Skeletal muscle satellite cell (primary cell): ENCODE data around the gene ASB3.
"Not testable (repeated sequence)": the region's sequence is repeated elsewhere in the genome, so short reads cannot be mapped to it uniquely, and the experiment has no call there.

Experiments
- H3K27me3 ChIP-seq: 2 replicates; pipeline ENCODE4 v1.7.0; 2013; ENCODE audit warnings: low read length; ENCODE audit not compliant: control insufficient read depth, insufficient read depth
- H3K36me3 ChIP-seq: 2 replicates; pipeline ENCODE4 v1.7.0; 2013; ENCODE audit warnings: mild to moderate bottlenecking, control low read depth, low read length; ENCODE audit not compliant: insufficient read depth
- H3K4me1 ChIP-seq: 2 replicates; pipeline ENCODE4 v1.7.0; 2013; ENCODE audit warnings: low read length; ENCODE audit not compliant: control insufficient read depth, insufficient read depth
- H3K4me2 ChIP-seq: 2 replicates; pipeline ENCODE4 v1.7.0; 2013; ENCODE audit warnings: mild to moderate bottlenecking, low read length
- H3K4me3 ChIP-seq: 2 replicates; pipeline ENCODE4 v1.7.0; 2013; ENCODE audit warnings: low read length
- H3K9ac ChIP-seq: 2 replicates; pipeline ENCODE4 v1.7.0; 2013; ENCODE audit warnings: mild to moderate bottlenecking, low read depth, low read length, moderate library complexity
- H3K9me3 ChIP-seq: replicated peaks from 2 replicates; pipeline ENCODE4 v1.7.0; 2013; ENCODE audit warnings: mild to moderate bottlenecking, control low read depth, low read length

The ASB3 gene

GRCh38 chr2:53784436-53784835 is 2.3 kb downstream of the ASB3 start:
- Histone ChIP-seq H3K4me1 (peaks cover 24% of the 10 kb centered on the region), H3K4me2 (peak overlapping the region; percentile 81), H3K36me3 (peaks cover 5% of the 10 kb centered on the region), H3K27me3 (no peaks in the 10 kb centered on the region), H3K4me3 (no peak overlapping the region), H3K9ac (no peak overlapping the region), H3K9me3 (no peaks in the 10 kb centered on the region)

GRCh38 chr2:53782676-53783075 is 4.1 kb downstream of the ASB3 start:
- Histone ChIP-seq H3K36me3 (peaks cover 5% of the 10 kb centered on the region), H3K27me3 (no peaks in the 10 kb centered on the region), H3K4me1 (peaks cover 14% of the 10 kb centered on the region), H3K9ac (no peak overlapping the region), H3K9me3 (no peaks in the 10 kb centered on the region), H3K4me3 (no peak overlapping the region), H3K4me2 (no peak overlapping the region)

GRCh38 chr2:53780056-53780455 is 6.7 kb downstream of the ASB3 start:
- Histone ChIP-seq H3K9ac (no peak overlapping the region), H3K4me2 (no peak overlapping the region), H3K4me3 (no peak overlapping the region), H3K9me3 (no peaks in the 10 kb centered on the region), H3K4me1 (peaks cover 7% of the 10 kb centered on the region), H3K27me3 (no peaks in the 10 kb centered on the region), H3K36me3 (peaks cover 5% of the 10 kb centered on the region)

- no peaks in the 10 kb centered on the region for H3K27me3 ChIP-seq
Observed at GRCh38 chr2:53778536-53779162, 8.1 kb downstream of the ASB3 start.

GRCh38 chr2:53777134-53777533 is 9.6 kb downstream of the ASB3 start:
- Histone ChIP-seq H3K4me1 (no peaks in the 10 kb centered on the region), H3K4me3 (no peak overlapping the region), H3K4me2 (no peak overlapping the region), H3K27me3 (no peaks in the 10 kb centered on the region), H3K9me3 (no peaks in the 10 kb centered on the region), H3K9ac (no peak overlapping the region), H3K36me3 (peaks cover 5% of the 10 kb centered on the region)

More at GRCh38 chr2:53778536-53779162, 8.1 kb downstream of the ASB3 start:
- H3K4me2 ChIP-seq = no peak overlapping the region
- peaks cover 5% of the 10 kb centered on the region for H3K36me3 ChIP-seq
- H3K9me3 ChIP-seq = no peaks in the 10 kb centered on the region
- H3K4me3 ChIP-seq = no peak overlapping the region
- no peaks in the 10 kb centered on the region for H3K4me1 ChIP-seq
- no peak overlapping the region for H3K9ac ChIP-seq

- no peak overlapping the region for H3K4me3 ChIP-seq
- H3K4me2 ChIP-seq = no peak overlapping the region
- no peaks in the 10 kb centered on the region for H3K27me3 ChIP-seq
- no peaks in the 10 kb centered on the region for H3K9me3 ChIP-seq
- H3K36me3 ChIP-seq = no peaks in the 10 kb centered on the region
- H3K9ac ChIP-seq = no peak overlapping the region
- H3K4me1 ChIP-seq = peaks cover 8% of the 10 kb centered on the region
Observed at GRCh38 chr2:53770264-53770663, 16.5 kb downstream of the ASB3 start.

GRCh38 chr2:53769318-53769945 is 17.3 kb downstream of the ASB3 start:
- no peak overlapping the region for H3K9ac ChIP-seq

GRCh38 chr2:53768242-53768542 is 18.6 kb downstream of the ASB3 start:
- Histone ChIP-seq H3K9ac (peak overlapping the region; percentile 80), H3K4me2 (peak overlapping the region; percentile 83), H3K9me3 (no peaks in the 10 kb centered on the region), H3K4me3 (peak overlapping the region; percentile 90), H3K36me3 (peaks cover 3% of the 10 kb centered on the region), H3K4me1 (peaks cover 8% of the 10 kb centered on the region), H3K27me3 (no peaks in the 10 kb centered on the region)

More at GRCh38 chr2:53769318-53769945, 17.3 kb downstream of the ASB3 start:
- no peaks in the 10 kb centered on the region for H3K36me3 ChIP-seq
- no peak overlapping the region for H3K4me2 ChIP-seq
- no peaks in the 10 kb centered on the region for H3K27me3 ChIP-seq
- H3K4me1 ChIP-seq = peaks cover 8% of the 10 kb centered on the region
- no peaks in the 10 kb centered on the region for H3K9me3 ChIP-seq
- H3K4me3 ChIP-seq = no peak overlapping the region

- Histone ChIP-seq H3K9ac (peak within 1 kb of the TSS; percentile 80), H3K9me3 (no peaks in the 10 kb centered on the region), H3K36me3 (peaks cover 7% of the 10 kb centered on the region), H3K27me3 (no peaks in the 10 kb centered on the region), H3K4me1 (peaks cover 8% of the 10 kb centered on the region), H3K4me2 (peak within 1 kb of the TSS; percentile 83), H3K4me3 (peak within 1 kb of the TSS; percentile 90)
Observed at GRCh38 chr2:53767405-53768241, 19.1 kb downstream of the ASB3 start, which contains the start of gene CHAC2. Gene CHAC2 (plus strand): TSS chr2:53767804. CDS start chr2:53767887, 83 bp downstream.

- Histone ChIP-seq H3K9ac (no peak overlapping the region), H3K4me2 (no peak overlapping the region), H3K36me3 (peaks cover 7% of the 10 kb centered on the region), H3K27me3 (no peaks in the 10 kb centered on the region), H3K9me3 (no peaks in the 10 kb centered on the region), H3K4me1 (peaks cover 8% of the 10 kb centered on the region), H3K4me3 (no peak overlapping the region)
Observed at GRCh38 chr2:53765767-53766166, 21.0 kb downstream of the ASB3 start.

- not testable (repeated sequence) for H3K9me3 ChIP-seq, H3K27me3 ChIP-seq, H3K4me2 ChIP-seq, H3K4me1 ChIP-seq, H3K4me3 ChIP-seq, H3K36me3 ChIP-seq, H3K9ac ChIP-seq
Observed at GRCh38 chr2:53757206-53757605, 29.5 kb downstream of the ASB3 start.
